HCT116 (cell line): ENCODE measurements around the gene STK32B. TPM values are rescaled to one million over a fixed set of nuclear protein-coding genes. Genes with fewer than 3 reads are reported as not detected.

Source experiments
- ATAC-seq: fragments of 200-7000 bp; cut with Tn5 transposase; 2 replicates; pipeline ENCODE4 v1.9.1; 2020; ENCODE audit warnings: mild to moderate bottlenecking, moderate library complexity
- BruUV-seq: library from RNA; stranded (reverse); fragments of 400-500 nt; replicated peaks from 2 replicates; lab custom pipeline; 2021; lab: Mats Ljungman, UMichigan
- CTCF ChIA-PET: fragments of 300-600 bp; sonication (Branson Sonifier 250); formaldehyde crosslinking; loops from one replicate; lab custom pipeline; 2021; ENCODE audit warnings: antibody characterized with exemption; lab: Charles Lee
- POLR2A ChIA-PET: fragments of 300-600, 350-600 bp; sonication (Branson Sonifier 250); formaldehyde crosslinking; loops from one replicate; lab custom pipeline; 2021; ENCODE audit warnings: antibody characterized with exemption; lab: Charles Lee
- RAD21 ChIA-PET, 2 experiments: fragments of 300-600 bp; sonication (Branson Sonifier 250); formaldehyde crosslinking; loops; one replicate each; lab custom pipeline; 2023; ENCODE audit warnings: low total read pairs in 2 of 2; ENCODE audit not compliant: uncharacterized antibody in 2 of 2, unreplicated experiment in 2 of 2, low non-redundant PET in 1 of 2; lab: Charles Lee
- DNase-seq: peaks from one replicate; pipeline ENCODE4 v3.0.0-alpha.2; 2010; ENCODE audit warnings: low read depth, low spot score
- H2AFZ ChIP-seq: fragments of 200-600 bp; shearing (Covaris generic), sonication (generic); 2 replicates; pipeline ENCODE4 v1.6.1; 2017; ENCODE audit warnings: low read depth, mixed run types, mixed read lengths, antibody characterized with exemption, low read length; ENCODE audit not compliant: poor library complexity, severe bottlenecking
- H3K27ac ChIP-seq: 2 replicates; pipeline ENCODE4 v1.5.1; 2012; ENCODE audit warnings: low read depth, low read length
- H3K27me3 ChIP-seq: fragments of 200-600 bp; sonication (generic); 2 replicates; pipeline ENCODE4 v1.6.1; 2016; ENCODE audit warnings: mixed run types, low read length, mixed read lengths; ENCODE audit not compliant: insufficient read depth
- H3K36me3 ChIP-seq, 2 experiments: fragments of 200-500 bp in 1 of 2; fragments of 200-600 bp in 1 of 2; sonication (Bioruptor generic) in 1 of 2; sonication (generic) in 1 of 2; 2 replicates each; pipeline versions ENCODE4 v1.5.1 to v1.6.1; 2014 to 2016; ENCODE audit warnings: low read length in 2 of 2, inconsistent platforms in 1 of 2, mixed read lengths in 1 of 2, mixed run types in 1 of 2; ENCODE audit not compliant: insufficient read depth in 2 of 2, control insufficient read depth in 1 of 2
- H3K4me1 ChIP-seq, 2 experiments: fragments of 200-600 bp in 1 of 2; sonication (generic) in 1 of 2; 2 replicates each; pipeline versions ENCODE4 v1.5.1 to v1.6.1; 2012 to 2017; ENCODE audit warnings: low read length in 2 of 2, inconsistent platforms in 1 of 2, mild to moderate bottlenecking in 1 of 2, mixed read lengths in 1 of 2, mixed run types in 1 of 2, moderate library complexity in 1 of 2; ENCODE audit not compliant: insufficient read depth in 2 of 2, control insufficient read depth in 1 of 2
- H3K4me2 ChIP-seq: fragments of 200-600 bp; sonication (generic); 2 replicates; pipeline ENCODE4 v1.6.1; 2017; ENCODE audit warnings: mixed run types, low read length, mixed read lengths
- H3K4me3 ChIP-seq, 2 experiments: fragments of 200-600 bp in 1 of 2; sonication (generic) in 1 of 2; replicated peaks in 1 of 2; 2 replicates each; pipeline ENCODE4 v1.5.1; 2011 to 2016; ENCODE audit warnings: low read length in 2 of 2, control low read depth in 1 of 2, low read depth in 1 of 2, mild to moderate bottlenecking in 1 of 2, mixed read lengths in 1 of 2, mixed run types in 1 of 2
- H3K79me2 ChIP-seq: fragments of 200-600 bp; sonication (generic); 2 replicates; pipeline ENCODE4 v1.6.1; 2017; ENCODE audit warnings: mild to moderate bottlenecking, mixed run types, low read length, moderate library complexity, mixed read lengths; ENCODE audit not compliant: insufficient read depth
- H3K9ac ChIP-seq: fragments of 200-600 bp; sonication (generic); 2 replicates; pipeline ENCODE4 v1.6.1; 2016; ENCODE audit warnings: low read length, mixed read lengths
- H3K9me2 ChIP-seq: fragments of 200-600 bp; sonication (generic), shearing (Covaris generic); 2 replicates; pipeline ENCODE4 v1.6.1; 2017; ENCODE audit warnings: mixed run types, mild to moderate bottlenecking, moderate library complexity; ENCODE audit not compliant: insufficient read depth
- H3K9me3 ChIP-seq, 2 experiments: fragments of 200-500 bp in 1 of 2; fragments of 200-600 bp in 1 of 2; sonication (Bioruptor generic) in 1 of 2; sonication (generic) in 1 of 2; 2 replicates each; pipeline ENCODE4 v1.6.1; 2014 to 2017; ENCODE audit warnings: low read length in 2 of 2, mixed read lengths in 2 of 2, inconsistent platforms in 1 of 2, low read depth in 1 of 2, mild to moderate bottlenecking in 1 of 2, mixed run types in 1 of 2, moderate library complexity in 1 of 2; ENCODE audit not compliant: control insufficient read depth in 1 of 2, insufficient read depth in 1 of 2
- H4K20me1 ChIP-seq: fragments of 200-600 bp; sonication (generic), shearing (Covaris generic); 2 replicates; pipeline ENCODE4 v1.6.1; 2017; ENCODE audit warnings: mixed run types, mild to moderate bottlenecking, moderate library complexity; ENCODE audit not compliant: insufficient read depth
- CBX3 ChIP-seq: IDR thresholded peaks from 2 replicates; pipeline ENCODE4 v1.6.1; 2012; ENCODE audit warnings: low read depth
- CTCF ChIP-seq, 3 experiments: fragments of 200-600 bp in 1 of 3; sonication (generic) in 1 of 3; IDR thresholded peaks in 2 of 3; conservative IDR thresholded peaks in 1 of 3; 2 replicates each; pipeline ENCODE4 v1.5.1; 2012 to 2017; ENCODE audit warnings: low read depth in 2 of 3, low read length in 2 of 3, antibody characterized with exemption in 1 of 3, borderline replicate concordance in 1 of 3, control low read depth in 1 of 3, mild to moderate bottlenecking in 1 of 3, mixed read lengths in 1 of 3, mixed run types in 1 of 3, moderate library complexity in 1 of 3; ENCODE audit not compliant: insufficient read depth in 1 of 3
- ELF1 ChIP-seq: IDR thresholded peaks from 2 replicates; pipeline ENCODE4 v1.6.1; 2012; ENCODE audit warnings: low read depth, borderline replicate concordance
- EZH2 ChIP-seq: fragments of 200-600 bp; sonication (generic); IDR thresholded peaks from 2 replicates; pipeline ENCODE4 v1.6.1; 2017; ENCODE audit warnings: antibody characterized with exemption, mixed run types
- FOSL1 ChIP-seq: IDR thresholded peaks from 2 replicates; pipeline ENCODE4 v1.6.1; 2012; ENCODE audit warnings: low read depth
- MAX ChIP-seq: IDR thresholded peaks from 2 replicates; pipeline ENCODE4 v1.6.1; 2012
- POLR2A ChIP-seq: IDR thresholded peaks from 2 replicates; pipeline ENCODE4 v1.7.0; 2011; ENCODE audit warnings: borderline replicate concordance; ENCODE audit not compliant: insufficient read depth, insufficient read length; ENCODE audit errors: extremely low read depth
- POLR2AphosphoS5 ChIP-seq: IDR thresholded peaks from 2 replicates; pipeline ENCODE4 v1.6.1; 2011; ENCODE audit warnings: mild to moderate bottlenecking, low read depth, low read length, moderate library complexity
- RAD21 ChIP-seq: IDR thresholded peaks from 2 replicates; pipeline ENCODE4 v1.6.1; 2012; ENCODE audit warnings: low read depth, mild to moderate bottlenecking
- SP1 ChIP-seq: IDR thresholded peaks from 2 replicates; pipeline ENCODE4 v1.6.1; 2012; ENCODE audit warnings: low read depth
- ZFX ChIP-seq: fragments of 450-650 bp; IDR thresholded peaks from 2 replicates; pipeline ENCODE4 v1.6.1; 2017
- ZNF274 ChIP-seq: fragments of 200-500 bp; sonication (Bioruptor generic); IDR thresholded peaks from 2 replicates; pipeline ENCODE4 v1.6.1; 2014; ENCODE audit warnings: mild to moderate bottlenecking, low read depth, low read length, inconsistent platforms
- intact Hi-C: fragments of 100-400 bp; cut with micrococcal nuclease; formaldehyde crosslinking; loops from 2 replicates; pipeline ENCODE4 v1.10.0; 2022
- total RNA-seq: library from RNA; stranded (reverse); gene quantifications from one replicate; pipeline ENCODE4 v1.2.1, GENCODE V29; 2021; ENCODE audit not compliant: unreplicated experiment

The STK32B gene
- total RNA-seq, 1 experiment from 2014 or later, result not detected

GRCh38 chr4:5021546-5021945 is 29.7 kb upstream of the STK32B start:
- DNase-seq, result no peak
- no peaks in the 10 kb centered on the region for H4K20me1 ChIP-seq
- no peaks in the 10 kb centered on the region for H3K4me1 ChIP-seq
- RAD21 ChIA-PET, result no interaction called here
- H3K4me2 ChIP-seq, result no peak overlapping the region
- no peaks in the 10 kb centered on the region for H3K36me3 ChIP-seq
- ATAC-seq, result no peak
- intact Hi-C loops, result no loop called here
- no peak overlapping the region for H3K9ac ChIP-seq
- no peaks in the 10 kb centered on the region for H3K79me2 ChIP-seq
- TF ChIP-seq FOSL1 (no peak), CTCF (IDR thresholded peaks at IDR 0.05 in 2 of 3, conservative IDR thresholded peaks at IDR 0.05 in 1 of 3; ENCODE audit: borderline replicate concordance in 1 of 3, insufficient read depth in 1 of 3, low read depth in 2 of 3, low read length in 2 of 3) (no peak), POLR2AphosphoS5 (no peak), MAX (no peak), SP1 (no peak), POLR2A (no peak), ZNF274 (no peak), ELF1 (no peak), EZH2 (no peak)
- POLR2A ChIA-PET, result no interaction called here
- CTCF ChIA-PET, result no interaction called here
- H3K9me2 ChIP-seq, result no peaks in the 10 kb centered on the region
- H3K4me3 ChIP-seq, result no peak overlapping the region
- peaks cover 13% of the 10 kb centered on the region; the same call in 1 of the 2 replicates for H3K27me3 ChIP-seq
- no peak overlapping the region for H2AFZ ChIP-seq
- H3K27ac ChIP-seq, result no peak overlapping the region
- no peaks in the 10 kb centered on the region for H3K9me3 ChIP-seq
- no TSS peak for BruUV-seq

GRCh38 chr4:5024673-5025072 is 26.6 kb upstream of the STK32B start:
- CTCF ChIA-PET, result no interaction called here
- Histone ChIP-seq H3K9me3 (no peaks in the 10 kb centered on the region), H3K27me3 (peaks cover 25% of the 10 kb centered on the region; the same call in 1 of the 2 replicates), H3K4me2 (no peak overlapping the region), H3K36me3 (no peaks in the 10 kb centered on the region), H3K4me3 (no peak overlapping the region), H3K9me2 (no peaks in the 10 kb centered on the region), H3K9ac (no peak overlapping the region), H3K79me2 (no peaks in the 10 kb centered on the region), H4K20me1 (no peaks in the 10 kb centered on the region), H2AFZ (no peak overlapping the region), H3K27ac (no peak overlapping the region), H3K4me1 (no peaks in the 10 kb centered on the region)
- POLR2A ChIA-PET, result no interaction called here
- intact Hi-C loops, result no loop called here
- no peak for DNase-seq
- ATAC-seq, result no peak
- RAD21 ChIA-PET, result no interaction called here
- BruUV-seq, result no TSS peak
- TF ChIP-seq CBX3 (no peak), RAD21 (no peak), ZFX (no peak)
